Activated CD8-positive, alpha-beta memory T cell treated with anti-CD3 and anti-CD28 coated beads for 1 hour (primary cell): ENCODE data around the gene ZBTB7C.

Experiments used
- DNase-seq, 2 donors: peaks; one replicate each; pipeline ENCODE4 v3.0.0-alpha.2; 2020; ENCODE audit warnings: low read depth in 1 of 2; ENCODE audit errors: extremely low read depth in 1 of 2

Gene ZBTB7C

GRCh38 chr18:48326901-48327675, 82.1 kb downstream of the ZBTB7C start:
- DNase-seq, result no peak

- DNase-seq, result no peak
Measured at GRCh38 chr18:48325115-48325665, 84.0 kb downstream of the ZBTB7C start.

GRCh38 chr18:48324651-48325050, 84.5 kb downstream of the ZBTB7C start:
- DNase-seq, result no peak

GRCh38 chr18:48323151-48323550, 86.0 kb downstream of the ZBTB7C start:
- DNase-seq, result no peak

- DNase-seq, result no peak
Measured at GRCh38 chr18:48321536-48321935, 87.6 kb downstream of the ZBTB7C start.

- DNase-seq, result no peak
Measured at GRCh38 chr18:48321121-48321520, 88.1 kb downstream of the ZBTB7C start.

- no peak for DNase-seq
Measured at GRCh38 chr18:48320639-48320945, 88.6 kb downstream of the ZBTB7C start.

GRCh38 chr18:48319801-48320638, 89.2 kb downstream of the ZBTB7C start:
- DNase-seq, result no peak

GRCh38 chr18:48318436-48318835, 90.7 kb downstream of the ZBTB7C start:
- DNase-seq, result no peak

GRCh38 chr18:48317781-48318381, 91.3 kb downstream of the ZBTB7C start:
- no peak for DNase-seq

GRCh38 chr18:48316177-48316576, 93.0 kb downstream of the ZBTB7C start:
- DNase-seq, result no peak

- DNase-seq, result no peak
Measured at GRCh38 chr18:48314690-48315089, 94.5 kb downstream of the ZBTB7C start.

GRCh38 chr18:48313792-48314191, 95.4 kb downstream of the ZBTB7C start:
- no peak for DNase-seq

- DNase-seq, result no peak
Measured at GRCh38 chr18:48312066-48312465, 97.1 kb downstream of the ZBTB7C start.

- DNase-seq, result no peak
Measured at GRCh38 chr18:48310999-48311398, 98.2 kb downstream of the ZBTB7C start.

GRCh38 chr18:48310353-48310752, 98.8 kb downstream of the ZBTB7C start:
- no peak for DNase-seq

- no peak for DNase-seq
Measured at GRCh38 chr18:48308755-48309575, 100.2 kb downstream of the ZBTB7C start.

- no peak for DNase-seq
Measured at GRCh38 chr18:48308027-48308635, 101.1 kb downstream of the ZBTB7C start.

- no peak for DNase-seq
Measured at GRCh38 chr18:48306838-48307237, 102.3 kb downstream of the ZBTB7C start.
